GM19463 (cell line): ENCODE data around the gene PLA2G4B.

Experiments used
- ATAC-seq: cut with Tn5 transposase; IDR thresholded peaks from one replicate; pipeline ENCODE4 v1.9.1; 2021; ENCODE audit warnings: mild to moderate bottlenecking, moderate library complexity; ENCODE audit not compliant: unreplicated experiment

PLA2G4B gene

GRCh38 chr15:41806291-41807181 is 32.1 kb upstream of the PLA2G4B start:
- no peak for ATAC-seq

- ATAC-seq: no peak
Observed at GRCh38 chr15:41809121-41809520, 29.5 kb upstream of the PLA2G4B start.

- ATAC-seq: no peak
Observed at GRCh38 chr15:41809526-41810220, 29.0 kb upstream of the PLA2G4B start.

GRCh38 chr15:41810651-41811431 is 27.8 kb upstream of the PLA2G4B start:
- no peak for ATAC-seq

GRCh38 chr15:41811432-41812195 is 27.0 kb upstream of the PLA2G4B start:
- no peak for ATAC-seq

- no peak for ATAC-seq
Observed at GRCh38 chr15:41812820-41813375, 25.7 kb upstream of the PLA2G4B start.

- no peak for ATAC-seq
Observed at GRCh38 chr15:41813426-41813825, 25.2 kb upstream of the PLA2G4B start.

GRCh38 chr15:41814534-41814933 is 24.1 kb upstream of the PLA2G4B start:
- no peak for ATAC-seq

- no peak for ATAC-seq
Observed at GRCh38 chr15:41816788-41817187, 21.9 kb upstream of the PLA2G4B start.

GRCh38 chr15:41817327-41817726 is 21.3 kb upstream of the PLA2G4B start:
- ATAC-seq: no peak

GRCh38 chr15:41817781-41818180 is 20.9 kb upstream of the PLA2G4B start:
- ATAC-seq: no peak

- no peak for ATAC-seq
Observed at GRCh38 chr15:41819455-41820050, 19.1 kb upstream of the PLA2G4B start.

- ATAC-seq: no peak
Observed at GRCh38 chr15:41820791-41821423, 17.7 kb upstream of the PLA2G4B start.

- ATAC-seq: no peak
Observed at GRCh38 chr15:41821831-41822230, 16.8 kb upstream of the PLA2G4B start.

GRCh38 chr15:41822471-41822870 is 16.2 kb upstream of the PLA2G4B start:
- ATAC-seq: no peak

- no peak for ATAC-seq
Observed at GRCh38 chr15:41822957-41823356, 15.7 kb upstream of the PLA2G4B start.

- ATAC-seq: no peak
Observed at GRCh38 chr15:41823502-41823901, 15.1 kb upstream of the PLA2G4B start.

- ATAC-seq: no peak
Observed at GRCh38 chr15:41824062-41824745, 14.4 kb upstream of the PLA2G4B start.

- no peak for ATAC-seq
Observed at GRCh38 chr15:41825145-41825544, 13.5 kb upstream of the PLA2G4B start.
